Aorta (tissue), 5 donors: ENCODE measurements around the gene PLEKHA6. TPM values are rescaled to one million over a fixed set of nuclear protein-coding genes. Genes with fewer than 3 reads are reported as not detected.

ENCODE experiments used
- ATAC-seq: fragments of 200-7000 bp; cut with Tn5 transposase; one replicate; pipeline ENCODE4 v1.9.1; 2022; ENCODE audit warnings: moderate library complexity; ENCODE audit not compliant: low FRiP score
- DNase-seq, 2 donors: peaks; one replicate each; pipeline ENCODE4 v3.0.0-alpha.2; 2020
- H3K27ac ChIP-seq, 2 donors: one replicate each; pipeline ENCODE4 v1.5.1; 2013; ENCODE audit warnings: low read length in 2 of 2, mild to moderate bottlenecking in 2 of 2, moderate library complexity in 2 of 2, control low read depth in 1 of 2, inconsistent platforms in 1 of 2, low read depth in 1 of 2
- H3K27me3 ChIP-seq, 2 donors: one replicate each; pipeline ENCODE4 v1.6.1; 2013; ENCODE audit warnings: control low read depth in 1 of 2, low read length in 1 of 2, mild to moderate bottlenecking in 1 of 2, moderate library complexity in 1 of 2; ENCODE audit not compliant: insufficient read depth in 2 of 2, control insufficient read depth in 1 of 2
- H3K36me3 ChIP-seq, 2 donors: one replicate each; pipeline ENCODE4 v1.6.1; 2013; ENCODE audit warnings: control low read depth in 1 of 2, low read length in 1 of 2, mild to moderate bottlenecking in 1 of 2; ENCODE audit not compliant: insufficient read depth in 2 of 2, control insufficient read depth in 1 of 2
- H3K4me1 ChIP-seq, 2 donors: one replicate each; pipeline ENCODE4 v1.6.1; 2013; ENCODE audit warnings: low read length in 2 of 2, control low read depth in 1 of 2, mild to moderate bottlenecking in 1 of 2, moderate library complexity in 1 of 2; ENCODE audit not compliant: insufficient read depth in 2 of 2, control insufficient read depth in 1 of 2
- H3K4me3 ChIP-seq, 2 donors: one replicate each; pipeline ENCODE4 v1.5.1; 2013; ENCODE audit warnings: low read length in 2 of 2, control low read depth in 1 of 2, mild to moderate bottlenecking in 1 of 2
- H3K9me3 ChIP-seq: one replicate; pipeline ENCODE4 v1.6.1; 2013; ENCODE audit warnings: mild to moderate bottlenecking, low read length; ENCODE audit not compliant: control insufficient read depth
- WGBS, 2 donors: extraction: QIAGEN DNeasy Blood & Tissue Kit; methylation state at CpG; one replicate each; pipeline ENCODE4 v1.1.7; 2013; 5-methylcytosine and 5-hydroxymethylcytosine counted together
- intact Hi-C, 2 donors: fragments of 100-400 bp; cut with DNase I; formaldehyde crosslinking; loops; one replicate each; pipeline versions ENCODE4 v1.14.2 to v1.15.0; 2022
- polyA plus RNA-seq, 2 donors: library from polyadenylated mRNA; stranded (reverse); fragments of 200-250 nt; gene quantifications; one replicate each; pipeline ENCODE4 v1.2.3, GENCODE V29; 2013
- total RNA-seq, 2 donors: library from RNA; stranded (reverse); fragmentation: NEBNext Ultra II Directional; extraction: Animal tissue kit (Norgen Biotek cat#: 25700); gene quantifications; one replicate each; pipeline ENCODE4 v1.2.1, GENCODE V29; 2021
- donor health status: healthy with polysubstance abuse.
- donor health status: Bipolar disorder and iron deficiency.
- donor health status: DM: no; HTN: no; CAD: no.
- donor health status: DM: no; HTN: no; CAD: no.
- donor health status: DM: yes; HTN: yes; CAD: no.

PLEKHA6 gene
- total and polyA plus RNA-seq, 4 donors, result 0.56 to 19.6 (median 5.0) TPM

DNA sequence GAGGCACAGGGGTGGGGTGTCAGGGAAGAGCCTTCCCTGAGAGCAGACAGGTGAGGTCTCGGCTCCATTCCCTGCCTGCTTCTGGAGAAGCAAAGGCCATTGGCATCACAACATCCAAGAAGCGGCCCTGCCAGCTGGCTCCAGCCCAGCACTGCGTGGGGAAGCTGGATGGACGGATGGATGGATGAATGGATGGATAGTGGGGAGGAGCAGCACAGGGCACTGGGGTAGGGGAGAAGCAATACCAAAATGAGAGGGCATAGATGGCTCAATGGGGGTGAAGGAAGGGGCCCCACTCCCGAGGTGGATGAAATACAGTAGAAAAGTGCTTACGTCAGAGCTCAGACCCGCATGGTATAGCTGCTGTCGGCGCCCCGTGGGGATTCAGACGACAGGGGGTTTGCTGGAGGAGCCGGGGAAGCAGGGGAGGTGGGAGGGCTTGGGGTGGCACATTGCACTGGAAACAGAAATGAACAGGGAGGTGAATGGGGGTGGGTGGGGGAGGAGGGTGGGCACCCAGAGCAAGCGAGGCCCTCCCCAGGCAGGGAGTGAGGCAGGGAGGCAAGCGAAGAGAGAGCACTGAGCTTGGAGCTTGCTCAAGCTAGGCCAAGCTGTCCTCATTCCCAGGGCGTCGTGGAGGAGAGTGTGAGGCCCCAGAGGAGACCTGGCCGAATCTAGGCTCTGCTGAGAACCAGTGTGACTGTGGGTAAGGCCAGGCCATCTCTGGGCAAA lies 136.4 kb downstream of the PLEKHA6 start:
- H3K36me3 ChIP-seq, result no peaks in the 10 kb centered on the region
- no peak for ATAC-seq

DNA sequence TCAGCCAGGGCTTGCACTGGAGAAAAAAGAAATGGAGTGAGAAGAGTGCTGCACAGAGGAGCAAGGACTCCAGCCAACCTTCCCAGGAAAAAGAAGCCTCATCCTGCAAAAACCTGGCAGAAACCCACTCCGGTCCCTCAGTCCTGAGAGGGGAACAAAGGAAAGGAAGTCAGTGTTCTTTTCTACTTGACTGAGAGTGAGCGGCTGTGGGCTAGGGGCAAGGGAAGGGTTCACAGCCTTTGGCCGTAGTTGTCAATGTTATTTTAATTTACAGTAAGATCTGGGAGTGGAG lies 137.0 kb downstream of the PLEKHA6 start:
- intact Hi-C loops, result no loop called here
- ATAC-seq (no peak), DNase-seq (no peak)
- Histone ChIP-seq H3K4me1 (no peaks in the 10 kb centered on the region), H3K36me3 (no peaks in the 10 kb centered on the region), H3K9me3 (no peaks in the 10 kb centered on the region), H3K4me3 (no peak overlapping the region), H3K27me3 (no peaks in the 10 kb centered on the region), H3K27ac (no peak overlapping the region)
- WGBS, 2 donors, result 78 to 81% methylated on average over 3 of the region's 3 CpGs

More for the DNA sequence above, 136.4 kb downstream of the PLEKHA6 start:
- Histone ChIP-seq H3K4me1 (no peaks in the 10 kb centered on the region), H3K9me3 (no peaks in the 10 kb centered on the region), H3K27ac (no peak overlapping the region), H3K4me3 (no peak overlapping the region), H3K27me3 (no peaks in the 10 kb centered on the region)
- intact Hi-C loops, result no loop called here
- 80 to 83% methylated on average over 17 of the region's 17 CpGs for WGBS, 2 donors
- DNase-seq, result no peak

DNA sequence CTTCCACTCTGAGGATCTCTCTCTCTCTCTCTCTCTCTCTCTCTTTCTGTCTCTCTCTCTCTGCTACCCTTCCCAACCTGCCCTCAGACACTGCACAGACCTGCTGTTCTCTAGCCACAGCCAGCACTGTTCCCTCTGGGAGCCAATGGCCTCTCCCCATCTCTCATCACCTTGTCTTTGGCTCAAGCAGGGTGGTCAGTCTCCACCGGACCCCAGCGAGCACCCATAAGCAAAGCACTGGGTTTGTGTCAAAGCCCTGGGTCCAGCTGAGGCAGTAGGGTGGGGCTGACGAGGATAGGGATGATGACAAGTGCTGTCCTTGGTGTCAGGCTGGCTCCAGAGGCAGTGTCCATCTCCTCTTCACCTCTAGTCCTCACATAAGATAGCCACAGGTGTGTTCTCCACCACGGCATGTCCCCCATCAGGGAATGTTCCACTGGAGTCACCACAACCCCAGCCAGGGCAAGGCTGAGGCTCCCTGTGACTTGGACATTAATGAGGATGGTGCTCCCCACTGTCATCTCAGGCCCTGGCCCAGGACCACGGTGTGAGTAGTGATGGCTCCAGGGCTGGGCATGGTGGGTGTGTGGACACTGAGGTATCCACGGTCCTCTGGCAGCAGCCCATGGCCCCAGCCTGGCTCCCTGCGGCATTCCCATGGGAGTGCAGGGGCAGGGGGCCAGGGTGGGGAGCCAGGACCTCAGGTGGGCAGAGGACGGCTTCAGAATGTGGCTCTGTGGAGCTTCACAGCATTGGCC lies 137.5 kb downstream of the PLEKHA6 start:
- 81 to 86% methylated on average over 8 of the region's 8 CpGs for WGBS, 2 donors
- ATAC-seq, result no peak

DNA sequence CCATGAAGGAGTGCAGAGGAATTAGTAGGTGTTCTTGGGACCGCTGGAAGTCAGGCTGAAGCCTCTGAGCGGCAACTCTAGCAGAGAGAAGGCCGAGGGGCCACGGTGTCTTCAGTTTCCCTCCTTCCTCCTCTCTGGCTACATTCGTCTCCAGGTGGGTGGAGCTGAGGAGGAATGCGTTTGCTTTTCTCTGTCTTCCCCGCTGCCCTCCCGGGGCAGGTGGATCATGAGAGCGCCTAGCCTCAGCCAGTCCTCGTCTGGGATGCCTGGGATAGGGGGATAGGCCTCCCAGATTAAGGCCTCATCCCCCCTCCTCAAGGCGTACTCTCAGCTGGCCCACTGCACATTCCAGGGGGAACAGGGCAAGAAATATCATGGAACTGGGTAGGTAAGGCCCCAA lies 138.5 kb downstream of the PLEKHA6 start:
- Histone ChIP-seq H3K4me3 (no peak overlapping the region), H3K27ac (no peak overlapping the region), H3K27me3 (no peaks in the 10 kb centered on the region), H3K9me3 (no peaks in the 10 kb centered on the region), H3K4me1 (no peaks in the 10 kb centered on the region), H3K36me3 (no peaks in the 10 kb centered on the region)
- intact Hi-C loops, result no loop called here
- 82 to 90% methylated on average over 11 of the region's 11 CpGs for WGBS, 2 donors
- DNase-seq (no peak), ATAC-seq (no peak)

More for the DNA sequence above, 137.5 kb downstream of the PLEKHA6 start:
- H3K36me3 ChIP-seq, result no peaks in the 10 kb centered on the region
- H3K4me3 ChIP-seq, result no peak overlapping the region
- no peaks in the 10 kb centered on the region for H3K4me1 ChIP-seq
- no peak for DNase-seq
- intact Hi-C loops, result no loop called here
- H3K9me3 ChIP-seq, result no peaks in the 10 kb centered on the region
- no peak overlapping the region for H3K27ac ChIP-seq
- no peaks in the 10 kb centered on the region for H3K27me3 ChIP-seq

DNA sequence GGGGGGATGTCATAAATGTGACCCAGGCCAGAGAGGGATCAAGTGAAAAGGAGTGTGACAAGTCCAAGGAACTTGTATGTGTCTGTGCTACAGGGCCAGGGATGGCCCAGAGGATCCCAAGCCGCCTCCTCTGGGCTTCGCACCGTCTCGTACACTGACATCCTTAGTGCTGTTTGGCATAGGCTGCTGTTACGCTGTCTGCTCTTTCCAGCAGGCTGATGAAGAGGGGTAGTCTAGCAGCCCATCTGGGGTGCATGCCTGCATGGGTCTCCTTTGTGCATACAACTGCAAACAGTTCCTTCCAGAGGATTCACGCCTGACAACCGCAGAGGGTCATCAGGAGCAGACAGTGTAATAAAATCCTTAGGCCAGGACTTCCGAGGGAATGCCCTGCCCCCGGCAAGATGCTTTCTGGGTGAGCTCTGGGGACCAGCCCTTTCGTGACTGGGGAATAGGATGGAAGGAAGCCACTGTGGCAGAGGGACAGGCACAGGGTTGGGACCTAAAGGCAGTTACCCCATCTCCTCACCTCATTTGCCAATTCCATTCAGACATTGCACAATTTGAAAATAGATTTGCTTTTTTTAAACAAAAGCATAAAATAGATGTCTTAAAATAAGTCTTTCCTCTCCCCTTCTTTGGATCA lies 139.6 kb downstream of the PLEKHA6 start:
- Histone ChIP-seq H3K27ac (no peak overlapping the region), H3K4me1 (no peaks in the 10 kb centered on the region), H3K9me3 (no peaks in the 10 kb centered on the region), H3K36me3 (no peaks in the 10 kb centered on the region), H3K4me3 (no peak overlapping the region), H3K27me3 (no peaks in the 10 kb centered on the region)
- 83 to 89% methylated on average over 10 of the region's 10 CpGs for WGBS, 2 donors
- intact Hi-C loops, result no loop called here
- no peak for DNase-seq
- peak; percentile 4 for ATAC-seq

DNA sequence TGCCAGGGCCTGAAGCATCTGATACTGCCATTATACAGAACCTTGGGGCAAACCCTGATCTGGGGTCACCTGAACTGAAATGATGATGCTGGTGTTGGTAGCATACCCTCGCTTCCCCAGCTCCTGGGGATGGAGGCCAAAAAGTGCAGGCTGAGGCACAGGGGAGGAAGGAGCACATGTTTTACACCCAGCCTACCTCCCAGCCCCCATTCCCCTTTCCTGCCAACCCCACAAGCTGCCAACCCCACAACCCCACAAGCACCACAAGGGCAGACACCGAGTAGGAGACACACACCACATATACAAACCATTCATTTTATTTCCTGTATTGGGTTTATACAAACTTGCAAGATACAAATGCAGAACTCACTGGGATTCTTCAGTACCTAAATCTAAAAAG lies 141.2 kb downstream of the PLEKHA6 start:
- no peaks in the 10 kb centered on the region for H3K4me1 ChIP-seq
- H3K4me3 ChIP-seq, result no peak overlapping the region
- H3K27ac ChIP-seq, result no peak overlapping the region
- no peaks in the 10 kb centered on the region for H3K9me3 ChIP-seq
- intact Hi-C loops, result no loop called here
- DNase-seq (peak in 1 of 2 donors; percentile 34), ATAC-seq (no peak)
- WGBS, 2 donors, result 65 to 71% methylated on average over 2 of the region's 2 CpGs
- H3K36me3 ChIP-seq, result no peaks in the 10 kb centered on the region
- no peaks in the 10 kb centered on the region for H3K27me3 ChIP-seq

DNA sequence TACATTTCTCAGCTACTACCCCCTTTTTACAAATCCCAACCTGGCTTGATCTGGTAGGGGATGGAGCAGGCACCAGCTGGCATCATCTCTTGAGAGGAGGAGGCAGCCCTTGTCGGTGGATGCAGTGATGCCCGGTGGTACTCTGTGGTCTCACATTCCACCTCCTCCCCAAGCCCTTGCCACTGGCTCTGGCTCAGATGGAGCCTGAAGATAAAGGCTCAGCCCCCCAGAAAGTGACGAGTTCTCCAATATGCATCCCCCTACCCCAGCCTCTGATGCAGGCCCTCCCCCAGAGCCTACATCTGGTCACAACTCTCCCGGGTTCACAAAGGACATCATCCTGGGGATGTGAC lies 142.1 kb downstream of the PLEKHA6 start:
- peak in 1 of 2 donors; percentile 42 for DNase-seq
- 47 to 60% methylated on average over 4 of the region's 4 CpGs for WGBS, 2 donors
- no peak overlapping the region for H3K27ac ChIP-seq
- intact Hi-C loops, result no loop called here
- ATAC-seq, result no peak
- H3K4me3 ChIP-seq, result no peak overlapping the region
- H3K36me3 ChIP-seq, result no peaks in the 10 kb centered on the region
- H3K27me3 ChIP-seq, result no peaks in the 10 kb centered on the region
- H3K4me1 ChIP-seq, result no peaks in the 10 kb centered on the region
- no peaks in the 10 kb centered on the region for H3K9me3 ChIP-seq

DNA sequence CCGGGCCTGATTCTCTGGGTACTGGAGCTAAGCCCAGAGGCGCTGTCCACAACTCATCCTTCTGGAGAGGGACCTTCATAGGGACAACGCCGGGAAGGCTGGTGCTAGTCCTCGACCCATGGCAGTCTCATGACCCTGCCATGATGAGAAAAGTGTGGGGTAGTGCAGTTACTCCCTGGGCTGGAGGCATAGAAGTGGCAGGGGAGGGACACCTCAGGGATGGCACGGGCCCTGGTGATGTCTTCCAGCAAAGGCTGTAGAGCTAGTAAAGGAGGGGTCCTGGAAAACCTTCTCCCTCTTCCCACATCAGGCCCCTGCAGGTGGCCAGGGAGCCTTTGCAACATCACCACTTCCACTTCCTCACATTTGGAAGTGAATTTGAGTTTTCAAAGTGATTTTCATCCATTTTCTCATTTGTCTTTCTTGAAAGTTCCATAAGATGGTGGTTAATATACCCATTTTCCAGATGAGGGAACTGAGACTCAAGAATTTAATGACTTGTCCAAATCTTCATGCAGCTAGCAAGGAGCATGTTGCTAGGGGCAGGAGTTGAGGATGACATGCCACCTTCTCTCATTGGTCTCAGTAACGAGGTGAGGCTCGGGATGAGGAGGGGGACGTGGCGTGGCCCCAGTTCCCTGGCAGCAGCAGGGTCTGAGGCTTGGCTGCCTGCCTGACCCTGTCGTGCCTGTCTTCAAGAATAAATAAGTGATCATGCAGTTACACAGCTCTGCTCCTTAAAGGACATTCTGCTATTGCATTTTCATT lies 142.7 kb downstream of the PLEKHA6 start:
- Histone ChIP-seq H3K27ac (no peak overlapping the region), H3K9me3 (no peaks in the 10 kb centered on the region), H3K27me3 (no peaks in the 10 kb centered on the region), H3K36me3 (no peaks in the 10 kb centered on the region), H3K4me1 (no peaks in the 10 kb centered on the region), H3K4me3 (no peak overlapping the region)
- WGBS, 2 donors, result 73 to 77% methylated on average over 11 of the region's 11 CpGs
- ATAC-seq (no peak), DNase-seq (peak in 1 of 2 donors; percentile 59)
- intact Hi-C loops, result no loop called here
